K562 (cell line): ENCODE measurements around the gene GAB2. TPM values are rescaled to one million over a fixed set of nuclear protein-coding genes. Genes with fewer than 3 reads are reported as not detected.

ENCODE experiments used
- BCL6 ChIP-seq: fragments of 250-450 bp; sonication (Bioruptor Pico); IDR thresholded peaks from 2 replicates; pipeline ENCODE4 v1.4.0; 2020
- HMGN3 ChIP-seq: IDR thresholded peaks from 2 replicates; pipeline ENCODE4 v1.6.1; 2011; ENCODE audit warnings: borderline replicate concordance, low read depth, mild to moderate bottlenecking, mixed read lengths, low read length; ENCODE audit not compliant: insufficient read length; ENCODE audit errors: extremely low read depth
- MECOM ChIP-seq: fragments of 250-450 bp; sonication (Bioruptor Pico); IDR thresholded peaks from 2 replicates; pipeline ENCODE4 v1.8.0; 2022; ENCODE audit warnings: inconsistent platforms
- MGA ChIP-seq: fragments of 450-650 bp; IDR thresholded peaks from 2 replicates; pipeline ENCODE4 v1.6.1; 2016; ENCODE audit warnings: mild to moderate bottlenecking, moderate library complexity
- MYNN ChIP-seq, 2 experiments: sonication (generic); formaldehyde crosslinking in 1 of 2; IDR thresholded peaks; 2 replicates each; pipeline versions ENCODE4 v1.5.0 to v1.6.1; 2016 to 2020; ENCODE audit warnings: antibody characterized with exemption in 1 of 2, missing genetic modification reagents in 1 of 2
- NR2F6 ChIP-seq: fragments of 450-650 bp; formaldehyde crosslinking; IDR thresholded peaks from 2 replicates; pipeline ENCODE4 v1.4.0; 2020; ENCODE audit warnings: mild to moderate bottlenecking
- PATZ1 ChIP-seq: fragments of 250-450 bp; sonication (Bioruptor Pico); IDR thresholded peaks from 2 replicates; pipeline ENCODE4 v1.5.0; 2020; ENCODE audit warnings: mild to moderate bottlenecking, borderline replicate concordance
- PHF21A ChIP-seq: fragments of 450-650 bp; IDR thresholded peaks from 2 replicates; pipeline ENCODE4 v1.6.1; 2017; ENCODE audit warnings: low read depth, borderline replicate concordance
- PKNOX1 ChIP-seq: fragments of 450-650 bp; IDR thresholded peaks from 2 replicates; pipeline ENCODE4 v1.6.1; 2016
- SRSF9 ChIP-seq: fragments of 200-400 bp; formaldehyde crosslinking; IDR thresholded peaks from 2 replicates; pipeline ENCODE4 v1.6.1; 2017; ENCODE audit warnings: low read depth, low read length, borderline replicate concordance
- ZNF175 ChIP-seq: fragments of 200-800 bp; sonication (Bioruptor generic); IDR thresholded peaks from 2 replicates; pipeline ENCODE4 v1.6.1; 2016; ENCODE audit warnings: low read depth, mild to moderate bottlenecking, missing genetic modification characterization, missing compliant biosample characterization
- polyA plus RNA-seq, 8 experiments: library from polyadenylated mRNA; depleted of rRNA in 4 of 8; stranded (reverse) in 5 of 8; unstranded in 3 of 8; fragments of >200 nt; fragmentation: Nextera tagmentation in 2 of 8; fragmentation: Illumina TruSeq in 1 of 8; extraction: Ambion mirVana in 2 of 8; extraction: Trizol in 1 of 8; gene quantifications; 2 replicates each; pipeline versions ENCODE4 v1.2.1 to v1.2.3, GENCODE V29; 2011 to 2014; ENCODE audit warnings: inconsistent platforms in 1 of 8, missing spikeins in 1 of 8
- total RNA-seq, 7 experiments: library from RNA; depleted of rRNA in 6 of 7; stranded (reverse); fragments of >200 nt in 6 of 7; fragmentation: Illumina TruSeq in 2 of 7; extraction: Trizol in 2 of 7; gene quantifications; 2 replicates each; pipeline versions ENCODE4 v1.2.1 to v1.2.3, GENCODE V29; 2011 to 2021; ENCODE audit warnings: low replicate concordance in 1 of 7

Gene GAB2
- total and polyA plus RNA-seq, 9 of the 15 experiments (the other 6 are each of a cell fraction or from before 2014, with no cell fraction given), result 2.3 to 35.2 (median 16.1) TPM

GRCh38 chr11:78424334-78425270, 7.0 kb upstream of the GAB2 start (continued):
- TF ChIP-seq MGA, result 0 out of 2 replicates have a peak, but pooled peaks have one; percentile 10
- TF ChIP-seq SRSF9, result no peak
- TF ChIP-seq NR2F6 (CRISPR knock-in tag), result no peak
- no peak for TF ChIP-seq HMGN3
- TF ChIP-seq PHF21A, result no peak
- peak; percentile 53; the same call in 1 of the 2 replicates for TF ChIP-seq MECOM (CRISPR knock-in tag)
- TF ChIP-seq BCL6 (CRISPR knock-in tag), result no peak
- 0 out of 2 replicates have a peak, but pooled peaks have one; percentile 6 for TF ChIP-seq PKNOX1
- no peak for TF ChIP-seq MYNN (IDR thresholded peaks at IDR 0.05)
- TF ChIP-seq MYNN (CRISPR knock-in tag; IDR thresholded peaks at IDR 0.05), result no peak
- TF ChIP-seq PATZ1 (CRISPR knock-in tag), result no peak
- no peak for TF ChIP-seq ZNF175
